Lower leg skin (tissue), 4 donors: ENCODE measurements around the gene STAMBPL1. TPM values are rescaled to one million over a fixed set of nuclear protein-coding genes. Genes with fewer than 3 reads are reported as not detected.

Source experiments
- DNase-seq, 2 donors: peaks; one replicate each; pipeline ENCODE4 v3.0.0-alpha.2; 2019; ENCODE audit warnings: low spot score in 2 of 2
- H3K4me3 ChIP-seq: fragments of 200-600 bp; sonication (generic); 2 replicates; pipeline ENCODE4 v1.5.1; 2017; ENCODE audit warnings: mild to moderate bottlenecking, low read depth; ENCODE audit not compliant: poor library complexity, severe bottlenecking
- POLR2A ChIP-seq, 2 donors: fragments of 450-650 bp; IDR thresholded peaks; one replicate each; pipeline ENCODE4 v1.6.1; 2016 to 2017; ENCODE audit warnings: antibody characterized with exemption in 2 of 2, mild to moderate bottlenecking in 1 of 2, moderate library complexity in 1 of 2
- WGBS, 2 donors: methylation state at CpG; one replicate each; pipeline ENCODE4 v1.1.5; 2018; 5-methylcytosine and 5-hydroxymethylcytosine counted together
- intact Hi-C: fragments of 100-400 bp; cut with DNase I; formaldehyde crosslinking; loops from one replicate; pipeline ENCODE4 v1.15.0; 2023; ENCODE audit warnings: low total_unique reads
- total RNA-seq, 4 donors: library from RNA; depleted of rRNA; stranded (reverse); fragments of >200 nt; gene quantifications; one replicate each; pipeline ENCODE4 v1.1.0, GENCODE V29; 2016
- TF ChIP-seq, protein P1 (sequence below), 3 donors: fragments of 450-650 bp; IDR thresholded peaks; one replicate each; pipeline ENCODE4 v1.5.1; 2016; ENCODE audit warnings: antibody characterized with exemption in 3 of 3, mild to moderate bottlenecking in 3 of 3, moderate library complexity in 2 of 3

STAMBPL1 gene
- total RNA-seq, 4 donors from 2014 or later = 6.9 to 16.2 (median 10.9) TPM

- no peak overlapping the region for H3K4me3 ChIP-seq
- DNase-seq = no peak
- intact Hi-C loops = no loop called here
- TF ChIP-seq, protein P1, sequence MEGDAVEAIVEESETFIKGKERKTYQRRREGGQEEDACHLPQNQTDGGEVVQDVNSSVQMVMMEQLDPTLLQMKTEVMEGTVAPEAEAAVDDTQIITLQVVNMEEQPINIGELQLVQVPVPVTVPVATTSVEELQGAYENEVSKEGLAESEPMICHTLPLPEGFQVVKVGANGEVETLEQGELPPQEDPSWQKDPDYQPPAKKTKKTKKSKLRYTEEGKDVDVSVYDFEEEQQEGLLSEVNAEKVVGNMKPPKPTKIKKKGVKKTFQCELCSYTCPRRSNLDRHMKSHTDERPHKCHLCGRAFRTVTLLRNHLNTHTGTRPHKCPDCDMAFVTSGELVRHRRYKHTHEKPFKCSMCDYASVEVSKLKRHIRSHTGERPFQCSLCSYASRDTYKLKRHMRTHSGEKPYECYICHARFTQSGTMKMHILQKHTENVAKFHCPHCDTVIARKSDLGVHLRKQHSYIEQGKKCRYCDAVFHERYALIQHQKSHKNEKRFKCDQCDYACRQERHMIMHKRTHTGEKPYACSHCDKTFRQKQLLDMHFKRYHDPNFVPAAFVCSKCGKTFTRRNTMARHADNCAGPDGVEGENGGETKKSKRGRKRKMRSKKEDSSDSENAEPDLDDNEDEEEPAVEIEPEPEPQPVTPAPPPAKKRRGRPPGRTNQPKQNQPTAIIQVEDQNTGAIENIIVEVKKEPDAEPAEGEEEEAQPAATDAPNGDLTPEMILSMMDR (IDR thresholded peaks at IDR 0.05) = no peak
- TF ChIP-seq POLR2A (IDR thresholded peaks at IDR 0.05) = no peak
These were observed 36.2 kb downstream of the STAMBPL1 start for GRCh38 chr10:88916231-88916630.

DNA sequence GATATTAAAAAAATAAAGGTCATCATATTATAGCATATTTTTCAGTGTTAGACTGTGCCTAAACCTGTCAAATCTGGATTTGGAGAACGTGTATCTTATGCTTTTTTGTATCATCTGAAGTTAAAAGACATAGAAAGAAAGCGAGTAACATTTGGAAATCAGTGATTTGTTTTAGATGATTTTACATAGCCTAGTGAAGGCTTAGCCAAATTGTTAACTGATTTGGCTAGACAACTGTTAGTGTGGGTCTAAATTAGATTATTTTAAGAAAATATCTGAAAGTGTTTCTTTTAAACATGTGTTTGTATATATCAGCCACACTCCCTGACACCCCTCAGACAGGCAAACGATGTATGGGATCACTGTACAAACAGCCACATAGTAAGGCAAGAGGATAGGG is 36.9 kb downstream of the STAMBPL1 start:
- H3K4me3 ChIP-seq = no peak overlapping the region
- TF ChIP-seq, protein P1 (IDR thresholded peaks at IDR 0.05) = no peak
- no peak for TF ChIP-seq POLR2A (IDR thresholded peaks at IDR 0.05)
- WGBS, 2 donors = 92 to 96% methylated on average over 3 of the region's 3 CpGs
- no peak for DNase-seq
- intact Hi-C loops = no loop called here

- intact Hi-C loops = no loop called here
- DNase-seq = no peak
- TF ChIP-seq POLR2A (IDR thresholded peaks at IDR 0.05) = no peak
- TF ChIP-seq, protein P1 (IDR thresholded peaks at IDR 0.05) = no peak
- 96 to 97% methylated on average over 3 of the region's 3 CpGs for WGBS, 2 donors
- H3K4me3 ChIP-seq = no peak overlapping the region
These were observed 38.3 kb downstream of the STAMBPL1 start for GRCh38 chr10:88918191-88918905.

GRCh38 chr10:88919041-88919440 is 39.0 kb downstream of the STAMBPL1 start:
- no peak for DNase-seq
- H3K4me3 ChIP-seq = no peak overlapping the region
- no peak for TF ChIP-seq POLR2A (IDR thresholded peaks at IDR 0.05)
- TF ChIP-seq, protein P1 (IDR thresholded peaks at IDR 0.05) = no peak
- intact Hi-C loops = no loop called here
- WGBS, 2 donors = 82 to 83% methylated on average over 1 of the region's 1 CpG

- DNase-seq = no peak
- H3K4me3 ChIP-seq = no peak overlapping the region
- TF ChIP-seq, protein P1 (IDR thresholded peaks at IDR 0.05) = no peak
- TF ChIP-seq POLR2A (IDR thresholded peaks at IDR 0.05) = no peak
- intact Hi-C loops = no loop called here
- WGBS, 2 donors = 47 to 48% methylated on average over 2 of the region's 2 CpGs
These were observed 40.2 kb downstream of the STAMBPL1 start for GRCh38 chr10:88920198-88920597.
